HG03139 (cell line): ENCODE results near the gene NUDT14.
A peak's percentile ranks its signal among the peaks of the same experiment; 100 is the strongest.

Experiments used
- ATAC-seq: cut with Tn5 transposase; IDR thresholded peaks from one replicate; pipeline ENCODE4 v1.9.1; 2021; ENCODE audit not compliant: unreplicated experiment

The NUDT14 gene

GRCh38 chr14:105177082-105177481, 4.0 kb downstream of the NUDT14 start:
- no peak for ATAC-seq

GRCh38 chr14:105176513-105176912, 4.6 kb downstream of the NUDT14 start:
- ATAC-seq, result no peak

- no peak for ATAC-seq
These were observed 6.9 kb downstream of the NUDT14 start for GRCh38 chr14:105173901-105174894.

- ATAC-seq, result no peak
These were observed 8.0 kb downstream of the NUDT14 start for GRCh38 chr14:105173145-105173544.

- ATAC-seq, result no peak
These were observed 8.6 kb downstream of the NUDT14 start for GRCh38 chr14:105172476-105172875.

- ATAC-seq, result no peak
These were observed 10.0 kb downstream of the NUDT14 start for GRCh38 chr14:105171004-105171673.

GRCh38 chr14:105169776-105170655, 11.1 kb downstream of the NUDT14 start:
- ATAC-seq, result no peak

GRCh38 chr14:105168979-105169507, 12.1 kb downstream of the NUDT14 start:
- ATAC-seq, result no peak

GRCh38 chr14:105168496-105168978, 12.6 kb downstream of the NUDT14 start, which contains the start of gene JAG2:
Gene JAG2 (minus strand): TSS chr14:105168776. CDS start chr14:105168420, 356 bp downstream.
- ATAC-seq, result no peak

- ATAC-seq, result no peak
These were observed 13.1 kb downstream of the NUDT14 start for GRCh38 chr14:105168093-105168420.

- ATAC-seq, result no peak
These were observed 13.6 kb downstream of the NUDT14 start for GRCh38 chr14:105167303-105168092.

GRCh38 chr14:105166571-105167302, 14.4 kb downstream of the NUDT14 start:
- ATAC-seq, result no peak

GRCh38 chr14:105165761-105166485, 15.2 kb downstream of the NUDT14 start:
- no peak for ATAC-seq

GRCh38 chr14:105165134-105165704, 15.9 kb downstream of the NUDT14 start:
- no peak for ATAC-seq

GRCh38 chr14:105163040-105163742, 17.9 kb downstream of the NUDT14 start:
- no peak for ATAC-seq

GRCh38 chr14:105162669-105162979, 18.5 kb downstream of the NUDT14 start:
- ATAC-seq, result no peak

- ATAC-seq, result peak; percentile 73
These were observed 19.0 kb downstream of the NUDT14 start for GRCh38 chr14:105161964-105162668.
